Erythroblast (primary cell): ENCODE results near the gene EFNB2.
A peak's percentile ranks its signal among the peaks of the same experiment; 100 is the strongest.

Experiments used
- DNase-seq, 2 experiments: peaks; one replicate each; lab custom pipeline; 2025; lab: John Stamatoyannopoulos, UW
- GATA1 ChIP-seq: IDR thresholded peaks from 2 replicates; pipeline ENCODE4 v1.6.1; 2011; ENCODE audit warnings: low read depth, mild to moderate bottlenecking, control low read depth, low read length, moderate library complexity
- POLR2A ChIP-seq: IDR thresholded peaks from 2 replicates; pipeline ENCODE4 v1.6.1; 2011; ENCODE audit warnings: mild to moderate bottlenecking, low read length

The EFNB2 gene

GRCh38 chr13:106484084-106484483 is 51.4 kb downstream of the EFNB2 start:
- TF ChIP-seq GATA1: no peak
- peak; percentile 6 for TF ChIP-seq POLR2A
- DNase-seq: no peak

GRCh38 chr13:106481919-106482318 is 53.5 kb downstream of the EFNB2 start:
- DNase-seq: no peak
- TF ChIP-seq GATA1 (no peak), POLR2A (no peak)

GRCh38 chr13:106480351-106480910 is 55.0 kb downstream of the EFNB2 start:
- TF ChIP-seq POLR2A: no peak
- no peak for TF ChIP-seq GATA1
- DNase-seq: no peak

GRCh38 chr13:106479929-106480328 is 55.5 kb downstream of the EFNB2 start:
- TF ChIP-seq POLR2A (no peak), GATA1 (no peak)
- DNase-seq: no peak

- DNase-seq: no peak
- TF ChIP-seq POLR2A: no peak
- TF ChIP-seq GATA1: no peak
Observed at GRCh38 chr13:106478116-106478515, 57.3 kb downstream of the EFNB2 start.

GRCh38 chr13:106477303-106477702 is 58.2 kb downstream of the EFNB2 start:
- no peak for TF ChIP-seq GATA1
- TF ChIP-seq POLR2A: no peak
- DNase-seq: no peak

- no peak for DNase-seq
- TF ChIP-seq GATA1: no peak
- no peak for TF ChIP-seq POLR2A
Observed at GRCh38 chr13:106475852-106476251, 59.6 kb downstream of the EFNB2 start.

GRCh38 chr13:106474912-106475311 is 60.5 kb downstream of the EFNB2 start:
- no peak for DNase-seq
- TF ChIP-seq GATA1: no peak
- no peak for TF ChIP-seq POLR2A

- no peak for TF ChIP-seq GATA1
- no peak for TF ChIP-seq POLR2A
- DNase-seq: no peak
Observed at GRCh38 chr13:106473154-106473553, 62.3 kb downstream of the EFNB2 start.

- DNase-seq: no peak
- TF ChIP-seq GATA1: no peak
- no peak for TF ChIP-seq POLR2A
Observed at GRCh38 chr13:106472621-106473020, 62.8 kb downstream of the EFNB2 start.

GRCh38 chr13:106471957-106472543 is 63.4 kb downstream of the EFNB2 start:
- TF ChIP-seq GATA1 (no peak), POLR2A (no peak)
- DNase-seq: no peak

- DNase-seq: peak in 1 of 2 experiments; percentile 5
- TF ChIP-seq POLR2A (no peak), GATA1 (no peak)
Observed at GRCh38 chr13:106470576-106470975, 64.9 kb downstream of the EFNB2 start.

GRCh38 chr13:106468744-106469590 is 66.5 kb downstream of the EFNB2 start:
- no peak for TF ChIP-seq POLR2A
- no peak for TF ChIP-seq GATA1
- no peak for DNase-seq

GRCh38 chr13:106468207-106468606 is 67.3 kb downstream of the EFNB2 start:
- TF ChIP-seq GATA1 (no peak), POLR2A (no peak)

More at GRCh38 chr13:106468207-106468606, 67.3 kb downstream of the EFNB2 start:
- DNase-seq: no peak
